Measurements from ENCODE around the gene ZNF865. TPM values are rescaled to one million over a fixed set of nuclear protein-coding genes. Genes with fewer than 3 reads are reported as not detected.

ZNF865 gene
- total and polyA plus RNA-seq, 10 of the 15 experiments (the other 5 are each of a cell fraction or from before 2014, with no cell fraction given), result 0.02 to 18.3 (median 0.90) TPM

GRCh38 chr19:55647732-55648584, 42.5 kb downstream of the ZNF865 start, which contains the start of gene CCDC106 (continued):
- TF ChIP-seq ZNF592 (IDR thresholded peaks at IDR 0.05) (no peak), ETV6 (conservative IDR thresholded peaks at IDR 0.05 in 1 of 2, IDR thresholded peaks at IDR 0.05 in 1 of 2; ENCODE audit: borderline replicate concordance in 1 of 2, low read depth in 1 of 2) (no peak), NBN (IDR thresholded peaks at IDR 0.05) (peak; percentile 65; the same call in 1 of the 2 replicates), CREM (IDR thresholded peaks at IDR 0.05; ENCODE audit: low read depth) (peak; percentile 20; the same call in 1 of the 2 replicates), ELK1 (IDR thresholded peaks at IDR 0.05; ENCODE audit: low read depth, low read length) (no peak), CHD2 (IDR thresholded peaks at IDR 0.05; ENCODE audit: borderline replicate concordance, low read depth, low read length) (0 out of 2 replicates have a peak, but pooled peaks have one; percentile 75), STAT1 (conservative IDR thresholded peaks at IDR 0.05) (peak; percentile 86; the same call in 1 of the 2 replicates), MEF2B (IDR thresholded peaks at IDR 0.05; ENCODE audit: partially characterized antibody, poor library complexity, severe bottlenecking) (peak; percentile 27), JUNB (IDR thresholded peaks at IDR 0.05) (peak; percentile 100), BMI1 (IDR thresholded peaks at IDR 0.05; ENCODE audit: borderline replicate concordance) (no peak), TCF12 (IDR thresholded peaks at IDR 0.05; ENCODE audit: low read depth, low read length) (0 out of 2 replicates have a peak, but pooled peaks have one; percentile 23), SIN3A (IDR thresholded peaks at IDR 0.05; ENCODE audit: low read depth, low read length) (no peak; the same call in 1 of the 2 replicates), MXI1 (IDR thresholded peaks at IDR 0.05; ENCODE audit: low read depth, low read length) (peak; percentile 57), IRF4 (IDR thresholded peaks at IDR 0.05; ENCODE audit: low read depth, low read length) (no peak), SIX5 (IDR thresholded peaks at IDR 0.05; ENCODE audit: low read depth, low read length, severe bottlenecking) (no peak), NR2C2 (IDR thresholded peaks at IDR 0.05; ENCODE audit: borderline replicate concordance, control insufficient read depth, insufficient read length, low read depth) (no peak), SMAD5 (IDR thresholded peaks at IDR 0.05; ENCODE audit: low read depth) (no peak), SMAD1 (IDR thresholded peaks at IDR 0.05; ENCODE audit: low read depth, partially characterized antibody) (no peak), ZBTB4 (CRISPR knock-in tag; IDR thresholded peaks at IDR 0.05) (no peak), HDGF (IDR thresholded peaks at IDR 0.05) (no peak), BRCA1 (IDR thresholded peaks at IDR 0.05; ENCODE audit: low read depth, low read length) (no peak), ASH2L (IDR thresholded peaks at IDR 0.05; ENCODE audit: borderline replicate concordance, low read depth) (no peak)
